ENCODE data around the gene TMEM145.

TMEM145 gene

GRCh38 chr19:42275517-42275916 is 37.6 kb upstream of the TMEM145 start:
- Histone ChIP-seq H2AK5ac (ENCODE audit: low read length, severe bottlenecking) (peak overlapping the region; percentile 30), H3K4me1 (ENCODE audit: control insufficient read depth, insufficient read depth, low read depth, low read length) (peaks cover 75% of the 10 kb centered on the region), H3K9ac (ENCODE audit: low read length) (peak overlapping the region; percentile 53), H3K18ac (ENCODE audit: low read depth in 1 of 2, low read length in 2 of 2) (no peak overlapping the region), H3K23ac (ENCODE audit: low read length in 2 of 2) (no peak overlapping the region), H3K4ac (ENCODE audit: low read depth in 1 of 2, low read length in 2 of 2) (no peak overlapping the region), H2AFZ (ENCODE audit: low read depth, low read length) (no peak overlapping the region), H3K27me3 (ENCODE audit: control insufficient read depth in 1 of 2, insufficient read depth in 1 of 2, low read length in 2 of 2) (no peaks in the 10 kb centered on the region), H3K9me3 (ENCODE audit: control insufficient read depth, low read length) (no peaks in the 10 kb centered on the region), H4K91ac (ENCODE audit: low read length) (no peak overlapping the region), H3K27ac (ENCODE audit: low read length, poor library complexity, severe bottlenecking) (peak overlapping the region; percentile 11), H2BK15ac (ENCODE audit: low read depth, poor library complexity, severe bottlenecking) (no peak overlapping the region), H2BK5ac (ENCODE audit: low read depth, low read length, poor library complexity, severe bottlenecking) (no peak overlapping the region), H3K4me2 (ENCODE audit: low read length, poor library complexity, severe bottlenecking) (no peak overlapping the region), H3K4me3 (ENCODE audit: insufficient read depth in 1 of 2, low read depth in 1 of 2, low read length in 2 of 2) (peak overlapping the region in 1 of 2 experiments; percentile 27), H2BK12ac (ENCODE audit: low read length in 2 of 2) (no peak overlapping the region), H3K36me3 (ENCODE audit: control insufficient read depth in 1 of 2, insufficient read depth in 2 of 2, low read depth in 1 of 2, low read length in 2 of 2) (peaks cover 55 to 61% of the 10 kb centered on the region in 2 experiments), H2BK120ac (ENCODE audit: low read depth, low read length) (no peak overlapping the region), H4K8ac (ENCODE audit: low read length) (no peak overlapping the region), H3K14ac (ENCODE audit: low read length in 2 of 2) (no peak overlapping the region), H3K79me1 (replicated peaks; ENCODE audit: low read length, poor library complexity, severe bottlenecking) (peaks cover 2% of the 10 kb centered on the region)
- WGBS: 100% methylated on average over 1 of the region's 3 CpGs
- no peak for DNase-seq

- Histone ChIP-seq H2BK15ac (ENCODE audit: low read depth, poor library complexity, severe bottlenecking) (no peak overlapping the region), H3K79me1 (replicated peaks; ENCODE audit: low read length, poor library complexity, severe bottlenecking) (peaks cover 2% of the 10 kb centered on the region), H3K23ac (ENCODE audit: low read length in 2 of 2) (no peak overlapping the region), H3K14ac (ENCODE audit: low read length in 2 of 2) (no peak overlapping the region), H2BK12ac (ENCODE audit: low read length in 2 of 2) (no peak overlapping the region), H3K9ac (ENCODE audit: low read length) (peak overlapping the region; percentile 42), H4K8ac (ENCODE audit: low read length) (no peak overlapping the region), H2BK120ac (ENCODE audit: low read depth, low read length) (no peak overlapping the region), H2AFZ (ENCODE audit: low read depth, low read length) (no peak overlapping the region), H4K91ac (ENCODE audit: low read length) (no peak overlapping the region), H3K27me3 (ENCODE audit: control insufficient read depth in 1 of 2, insufficient read depth in 1 of 2, low read length in 2 of 2) (no peaks in the 10 kb centered on the region), H3K4me2 (ENCODE audit: low read length, poor library complexity, severe bottlenecking) (no peak overlapping the region), H3K4me3 (ENCODE audit: insufficient read depth in 1 of 2, low read depth in 1 of 2, low read length in 2 of 2) (no peak overlapping the region), H3K9me3 (ENCODE audit: control insufficient read depth, low read length) (no peaks in the 10 kb centered on the region), H3K4me1 (ENCODE audit: control insufficient read depth, insufficient read depth, low read depth, low read length) (peaks cover 71% of the 10 kb centered on the region), H3K4ac (ENCODE audit: low read depth in 1 of 2, low read length in 2 of 2) (no peak overlapping the region), H2BK5ac (ENCODE audit: low read depth, low read length, poor library complexity, severe bottlenecking) (no peak overlapping the region), H3K27ac (ENCODE audit: low read length, poor library complexity, severe bottlenecking) (no peak overlapping the region), H2AK5ac (ENCODE audit: low read length, severe bottlenecking) (no peak overlapping the region), H3K36me3 (ENCODE audit: control insufficient read depth in 1 of 2, insufficient read depth in 2 of 2, low read depth in 1 of 2, low read length in 2 of 2) (peaks cover 55 to 61% of the 10 kb centered on the region in 2 experiments), H3K18ac (ENCODE audit: low read depth in 1 of 2, low read length in 2 of 2) (no peak overlapping the region)
- WGBS: 100% methylated on average over 3 of the region's 3 CpGs
- DNase-seq: no peak
Observed at GRCh38 chr19:42276284-42276683, 36.8 kb upstream of the TMEM145 start.

GRCh38 chr19:42276821-42277220 is 36.3 kb upstream of the TMEM145 start:
- H3K4ac ChIP-seq (ENCODE audit: low read depth in 1 of 2, low read length in 2 of 2): no peak overlapping the region
- peaks cover 2% of the 10 kb centered on the region for H3K79me1 ChIP-seq (replicated peaks; ENCODE audit: low read length, poor library complexity, severe bottlenecking)
- H3K18ac ChIP-seq (ENCODE audit: low read depth in 1 of 2, low read length in 2 of 2): no peak overlapping the region
- H2BK15ac ChIP-seq (ENCODE audit: low read depth, poor library complexity, severe bottlenecking): no peak overlapping the region
- H3K4me2 ChIP-seq (ENCODE audit: low read length, poor library complexity, severe bottlenecking): no peak overlapping the region
- H3K27ac ChIP-seq (ENCODE audit: low read length, poor library complexity, severe bottlenecking): peak overlapping the region; percentile 34
- H3K4me3 ChIP-seq (ENCODE audit: insufficient read depth in 1 of 2, low read depth in 1 of 2, low read length in 2 of 2): no peak overlapping the region
- peak overlapping the region; percentile 42 for H3K9ac ChIP-seq (ENCODE audit: low read length)
- peaks cover 55 to 56% of the 10 kb centered on the region in 2 experiments for H3K36me3 ChIP-seq (ENCODE audit: control insufficient read depth in 1 of 2, insufficient read depth in 2 of 2, low read depth in 1 of 2, low read length in 2 of 2)
- no peak overlapping the region for H4K8ac ChIP-seq (ENCODE audit: low read length)
- H2BK120ac ChIP-seq (ENCODE audit: low read depth, low read length): no peak overlapping the region
- H3K23ac ChIP-seq (ENCODE audit: low read length in 2 of 2): no peak overlapping the region
- no peak for DNase-seq
- no peak overlapping the region for H2AK5ac ChIP-seq (ENCODE audit: low read length, severe bottlenecking)
- WGBS: 92% methylated on average over 4 of the region's 4 CpGs
- H3K4me1 ChIP-seq (ENCODE audit: control insufficient read depth, insufficient read depth, low read depth, low read length): peaks cover 71% of the 10 kb centered on the region
- H2BK5ac ChIP-seq (ENCODE audit: low read depth, low read length, poor library complexity, severe bottlenecking): no peak overlapping the region
- no peaks in the 10 kb centered on the region for H3K9me3 ChIP-seq (ENCODE audit: control insufficient read depth, low read length)
- peak overlapping the region; percentile 4 for H4K91ac ChIP-seq (ENCODE audit: low read length)
- no peak overlapping the region for H2AFZ ChIP-seq (ENCODE audit: low read depth, low read length)
- H2BK12ac ChIP-seq (ENCODE audit: low read length in 2 of 2): no peak overlapping the region
- H3K27me3 ChIP-seq (ENCODE audit: control insufficient read depth in 1 of 2, insufficient read depth in 1 of 2, low read length in 2 of 2): no peaks in the 10 kb centered on the region
- H3K14ac ChIP-seq (ENCODE audit: low read length in 2 of 2): no peak overlapping the region

GRCh38 chr19:42277821-42278451 is 35.2 kb upstream of the TMEM145 start:
- H3K27me3 ChIP-seq (ENCODE audit: control insufficient read depth in 1 of 2, insufficient read depth in 1 of 2, low read length in 2 of 2): no peaks in the 10 kb centered on the region

More at GRCh38 chr19:42277821-42278451, 35.2 kb upstream of the TMEM145 start:
- Histone ChIP-seq H3K14ac (ENCODE audit: low read length in 2 of 2) (peak overlapping the region in 1 of 2 experiments; percentile 35), H3K9ac (ENCODE audit: low read length) (peak overlapping the region; percentile 79), H2BK15ac (ENCODE audit: low read depth, poor library complexity, severe bottlenecking) (peak overlapping the region; percentile 56), H3K27ac (ENCODE audit: low read length, poor library complexity, severe bottlenecking) (peak overlapping the region; percentile 90), H3K4me2 (ENCODE audit: low read length, poor library complexity, severe bottlenecking) (peak overlapping the region; percentile 29), H4K91ac (ENCODE audit: low read length) (peak overlapping the region; percentile 27), H3K4me3 (ENCODE audit: insufficient read depth in 1 of 2, low read depth in 1 of 2, low read length in 2 of 2) (peak overlapping the region in 1 of 2 experiments; percentile 23), H3K18ac (ENCODE audit: low read depth in 1 of 2, low read length in 2 of 2) (peak overlapping the region in 1 of 2 experiments; percentile 49), H2AFZ (ENCODE audit: low read depth, low read length) (no peak overlapping the region), H3K9me3 (ENCODE audit: control insufficient read depth, low read length) (no peaks in the 10 kb centered on the region), H2BK5ac (ENCODE audit: low read depth, low read length, poor library complexity, severe bottlenecking) (peak overlapping the region; percentile 67), H3K4ac (ENCODE audit: low read depth in 1 of 2, low read length in 2 of 2) (peak overlapping the region in 1 of 2 experiments; percentile 21), H3K4me1 (ENCODE audit: control insufficient read depth, insufficient read depth, low read depth, low read length) (peaks cover 74% of the 10 kb centered on the region), H2AK5ac (ENCODE audit: low read length, severe bottlenecking) (peak overlapping the region; percentile 89), H3K23ac (ENCODE audit: low read length in 2 of 2) (peak overlapping the region in 1 of 2 experiments; percentile 16), H2BK12ac (ENCODE audit: low read length in 2 of 2) (peak overlapping the region in 1 of 2 experiments; percentile 72), H3K79me1 (replicated peaks; ENCODE audit: low read length, poor library complexity, severe bottlenecking) (peaks cover 2% of the 10 kb centered on the region), H2BK120ac (ENCODE audit: low read depth, low read length) (no peak overlapping the region), H3K36me3 (ENCODE audit: control insufficient read depth in 1 of 2, insufficient read depth in 2 of 2, low read depth in 1 of 2, low read length in 2 of 2) (peaks cover 45 to 46% of the 10 kb centered on the region in 2 experiments), H4K8ac (ENCODE audit: low read length) (peak overlapping the region; percentile 38)
- peak; percentile 30 for DNase-seq
- 65% methylated on average over 10 of the region's 10 CpGs for WGBS
